ENCODE measurements around the gene SERTM2.

SERTM2 gene

DNA sequence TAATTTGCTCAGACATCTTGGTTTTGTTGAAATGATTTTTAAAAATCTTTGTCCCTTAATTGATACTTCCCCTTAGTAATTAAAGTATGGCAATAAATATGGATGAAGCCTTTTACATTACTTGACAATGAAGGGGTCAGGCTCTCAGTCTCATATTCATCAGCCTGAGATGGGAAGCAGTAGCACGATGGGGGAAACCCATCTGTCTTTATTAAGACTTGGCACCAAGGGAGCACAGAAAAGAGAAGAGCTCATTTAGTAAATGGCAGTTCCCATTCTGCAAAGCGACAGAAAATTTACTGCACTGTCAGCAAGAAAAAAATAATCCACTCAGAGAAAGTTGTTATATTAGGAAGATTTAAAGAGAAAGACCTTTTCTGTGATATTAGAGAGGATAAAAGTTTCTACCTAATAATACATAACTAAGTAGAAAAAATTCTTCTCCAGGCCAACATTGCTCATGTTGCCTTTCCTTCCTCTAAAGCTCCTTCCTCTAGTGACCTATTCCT lies 7.9 kb upstream of the SERTM2 start:
- H3K4me1 ChIP-seq (ENCODE audit: control insufficient read depth in 5 of 5, insufficient read depth in 5 of 5, low read length in 5 of 5), result no peaks in the 10 kb centered on the region
- H3K27ac ChIP-seq (ENCODE audit: low read depth, low read length), result no peak overlapping the region
- no peak overlapping the region for H3K9ac ChIP-seq (ENCODE audit: low read length in 5 of 5)

DNA sequence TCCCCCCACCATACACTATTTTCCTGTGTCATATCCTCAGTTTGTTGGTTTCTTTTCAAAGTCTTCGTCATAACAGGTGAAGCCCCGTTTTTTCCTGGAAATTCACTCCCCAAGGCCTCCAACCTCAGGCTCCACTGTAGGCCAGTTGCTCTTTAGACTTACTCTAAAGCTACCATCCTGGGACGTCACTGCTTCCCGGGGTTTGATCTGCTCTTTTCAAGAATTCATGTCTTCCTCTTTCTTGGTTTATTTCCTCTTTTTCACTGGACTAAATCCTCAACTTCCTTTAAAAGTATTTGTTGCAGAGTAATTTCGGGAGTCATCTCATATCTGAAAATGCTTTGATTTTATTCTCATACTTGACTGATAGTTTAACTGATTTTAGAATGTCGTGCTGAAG lies 6.5 kb upstream of the SERTM2 start:
- H3K36me3 ChIP-seq (ENCODE audit: control insufficient read depth in 5 of 5, insufficient read depth in 5 of 5, low read length in 5 of 5), result no peaks in the 10 kb centered on the region
- no peak overlapping the region for H3K4me3 ChIP-seq (ENCODE audit: low read depth in 1 of 5, low read length in 5 of 5)
- peaks cover 0 to 9% (median 4%) of the 10 kb centered on the region in 5 donors for H3K27me3 ChIP-seq (ENCODE audit: control insufficient read depth in 5 of 5, insufficient read depth in 4 of 5, low read length in 5 of 5)
- H3K9me3 ChIP-seq (ENCODE audit: control insufficient read depth in 5 of 5, low read length in 5 of 5), result no peaks in the 10 kb centered on the region
- H3K9ac ChIP-seq (ENCODE audit: low read length in 5 of 5), result no peak overlapping the region
- no peak overlapping the region for H3K27ac ChIP-seq (ENCODE audit: low read depth, low read length)
- H3K4me1 ChIP-seq (ENCODE audit: control insufficient read depth in 5 of 5, insufficient read depth in 5 of 5, low read length in 5 of 5), result no peaks in the 10 kb centered on the region

More for the DNA sequence above, 7.9 kb upstream of the SERTM2 start:
- Histone ChIP-seq H3K36me3 (ENCODE audit: control insufficient read depth in 5 of 5, insufficient read depth in 5 of 5, low read length in 5 of 5) (no peaks in the 10 kb centered on the region), H3K9me3 (ENCODE audit: control insufficient read depth in 5 of 5, low read length in 5 of 5) (no peaks in the 10 kb centered on the region), H3K4me3 (ENCODE audit: low read depth in 1 of 5, low read length in 5 of 5) (no peak overlapping the region), H3K27me3 (ENCODE audit: control insufficient read depth in 5 of 5, insufficient read depth in 4 of 5, low read length in 5 of 5) (peaks cover 0 to 9% (median 0%) of the 10 kb centered on the region in 5 donors)

DNA sequence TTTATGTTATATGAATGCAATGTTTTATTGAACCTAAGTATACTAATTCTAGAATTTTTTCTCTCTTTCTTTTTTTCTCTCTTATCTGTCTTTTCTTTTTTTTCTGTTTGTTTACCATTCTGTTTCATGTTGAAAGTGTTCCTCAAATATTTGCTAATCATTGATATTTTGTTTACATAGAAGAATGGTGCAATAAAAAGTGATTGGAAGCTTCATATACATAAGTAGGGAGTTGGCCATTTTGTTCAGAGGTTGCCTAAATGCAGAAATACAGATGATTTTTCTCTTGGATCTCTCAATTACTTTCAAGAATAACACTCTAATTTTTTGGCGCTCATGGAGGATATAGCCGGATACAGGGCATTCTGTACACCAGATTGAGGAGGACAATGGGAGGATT lies 5.7 kb upstream of the SERTM2 start:
- no peak overlapping the region for H3K9ac ChIP-seq (ENCODE audit: low read length in 5 of 5)
- peaks cover 0 to 9% (median 4%) of the 10 kb centered on the region in 5 donors for H3K27me3 ChIP-seq (ENCODE audit: control insufficient read depth in 5 of 5, insufficient read depth in 4 of 5, low read length in 5 of 5)
- H3K9me3 ChIP-seq (ENCODE audit: control insufficient read depth in 5 of 5, low read length in 5 of 5), result no peaks in the 10 kb centered on the region
- no peaks in the 10 kb centered on the region for H3K36me3 ChIP-seq (ENCODE audit: control insufficient read depth in 5 of 5, insufficient read depth in 5 of 5, low read length in 5 of 5)
- no peak overlapping the region for H3K4me3 ChIP-seq (ENCODE audit: low read depth in 1 of 5, low read length in 5 of 5)
- H3K4me1 ChIP-seq (ENCODE audit: control insufficient read depth in 5 of 5, insufficient read depth in 5 of 5, low read length in 5 of 5), result no peaks in the 10 kb centered on the region
- H3K27ac ChIP-seq (ENCODE audit: low read depth, low read length), result no peak overlapping the region

DNA sequence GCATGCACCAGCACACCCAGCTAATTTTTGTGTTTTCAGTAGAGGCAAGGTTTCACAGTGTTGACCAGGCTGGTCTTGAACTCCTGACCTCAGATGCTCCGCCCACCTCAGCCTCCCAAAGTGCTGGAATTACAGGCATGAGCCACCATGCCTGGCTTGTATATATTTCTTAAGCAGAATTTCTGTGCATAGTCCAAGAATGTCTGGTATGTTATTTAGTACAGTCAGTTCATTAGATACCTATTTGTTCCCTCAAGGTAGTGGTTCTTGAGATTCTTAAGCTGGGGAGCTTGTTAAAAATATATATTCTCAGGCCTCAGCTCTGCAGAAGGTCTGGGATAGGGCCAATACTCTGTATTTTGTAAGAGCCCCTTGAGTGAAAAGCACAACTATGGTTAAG lies 4.6 kb upstream of the SERTM2 start:
- Histone ChIP-seq H3K36me3 (ENCODE audit: control insufficient read depth in 5 of 5, insufficient read depth in 5 of 5, low read length in 5 of 5) (no peaks in the 10 kb centered on the region), H3K4me1 (ENCODE audit: control insufficient read depth in 5 of 5, insufficient read depth in 5 of 5, low read length in 5 of 5) (no peaks in the 10 kb centered on the region), H3K9ac (ENCODE audit: low read length in 5 of 5) (no peak overlapping the region), H3K27ac (ENCODE audit: low read depth, low read length) (no peak overlapping the region), H3K27me3 (ENCODE audit: control insufficient read depth in 5 of 5, insufficient read depth in 4 of 5, low read length in 5 of 5) (peaks cover 0 to 9% (median 4%) of the 10 kb centered on the region in 5 donors), H3K9me3 (ENCODE audit: control insufficient read depth in 5 of 5, low read length in 5 of 5) (no peaks in the 10 kb centered on the region), H3K4me3 (ENCODE audit: low read depth in 1 of 5, low read length in 5 of 5) (no peak overlapping the region)

DNA sequence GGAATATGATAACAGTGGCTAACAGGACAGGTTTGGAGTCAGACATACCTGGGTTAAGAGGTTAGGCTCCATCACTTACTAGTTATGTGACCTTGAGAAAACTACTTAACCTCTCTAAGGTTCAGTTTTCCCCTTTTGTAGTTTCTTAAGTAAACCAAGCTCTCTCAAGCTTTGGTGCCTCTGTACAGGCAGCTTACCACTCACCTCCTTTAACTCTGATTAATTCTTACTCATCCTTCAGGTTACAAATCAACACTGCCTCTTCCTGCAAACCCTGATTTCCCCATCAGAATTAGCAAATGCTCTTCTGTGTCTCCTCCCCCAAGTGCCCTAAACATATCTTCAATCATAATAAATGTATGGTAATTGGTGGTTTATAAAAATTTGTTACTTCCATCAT lies 3.5 kb upstream of the SERTM2 start:
- no peak overlapping the region for H3K4me3 ChIP-seq (ENCODE audit: low read depth in 1 of 5, low read length in 5 of 5)
- no peaks in the 10 kb centered on the region for H3K36me3 ChIP-seq (ENCODE audit: control insufficient read depth in 5 of 5, insufficient read depth in 5 of 5, low read length in 5 of 5)
- H3K4me1 ChIP-seq (ENCODE audit: control insufficient read depth in 5 of 5, insufficient read depth in 5 of 5, low read length in 5 of 5), result no peaks in the 10 kb centered on the region
- H3K27me3 ChIP-seq (ENCODE audit: control insufficient read depth in 5 of 5, insufficient read depth in 4 of 5, low read length in 5 of 5), result peaks cover 0 to 14% (median 4%) of the 10 kb centered on the region in 5 donors
- H3K9me3 ChIP-seq (ENCODE audit: control insufficient read depth in 5 of 5, low read length in 5 of 5), result no peaks in the 10 kb centered on the region
- no peak overlapping the region for H3K9ac ChIP-seq (ENCODE audit: low read length in 5 of 5)
- no peak overlapping the region for H3K27ac ChIP-seq (ENCODE audit: low read depth, low read length)

DNA sequence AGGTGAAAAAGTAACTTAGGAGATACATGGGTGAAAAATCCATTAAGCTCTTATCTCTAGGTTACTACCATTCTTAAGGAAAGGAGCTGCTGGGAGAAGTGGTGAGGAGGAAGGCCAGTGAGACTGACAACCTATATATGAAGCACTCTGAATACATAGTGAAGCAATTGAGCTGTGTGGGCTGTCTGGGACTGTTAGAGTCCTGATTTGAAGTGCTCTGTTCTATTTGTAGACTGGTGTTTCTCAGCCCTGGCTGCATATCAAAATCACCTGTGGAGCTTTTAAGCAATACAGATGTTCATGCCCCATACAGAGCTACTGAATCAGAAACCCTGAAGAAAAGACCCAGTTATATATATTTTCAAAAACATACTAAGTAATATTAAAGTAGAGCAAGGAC lies 3.9 kb downstream of the SERTM2 start:
- no peak overlapping the region for H3K4me3 ChIP-seq (ENCODE audit: low read depth in 1 of 5, low read length in 5 of 5)
- peaks cover 0 to 8% (median 2%) of the 10 kb centered on the region in 5 donors for H3K27me3 ChIP-seq (ENCODE audit: control insufficient read depth in 5 of 5, insufficient read depth in 4 of 5, low read length in 5 of 5)
- H3K9ac ChIP-seq (ENCODE audit: low read length in 5 of 5), result no peak overlapping the region
- H3K27ac ChIP-seq (ENCODE audit: low read depth, low read length), result no peak overlapping the region
- H3K4me1 ChIP-seq (ENCODE audit: control insufficient read depth in 5 of 5, insufficient read depth in 5 of 5, low read length in 5 of 5), result no peaks in the 10 kb centered on the region
- H3K9me3 ChIP-seq (ENCODE audit: control insufficient read depth in 5 of 5, low read length in 5 of 5), result no peaks in the 10 kb centered on the region
- no peaks in the 10 kb centered on the region for H3K36me3 ChIP-seq (ENCODE audit: control insufficient read depth in 5 of 5, insufficient read depth in 5 of 5, low read length in 5 of 5)

DNA sequence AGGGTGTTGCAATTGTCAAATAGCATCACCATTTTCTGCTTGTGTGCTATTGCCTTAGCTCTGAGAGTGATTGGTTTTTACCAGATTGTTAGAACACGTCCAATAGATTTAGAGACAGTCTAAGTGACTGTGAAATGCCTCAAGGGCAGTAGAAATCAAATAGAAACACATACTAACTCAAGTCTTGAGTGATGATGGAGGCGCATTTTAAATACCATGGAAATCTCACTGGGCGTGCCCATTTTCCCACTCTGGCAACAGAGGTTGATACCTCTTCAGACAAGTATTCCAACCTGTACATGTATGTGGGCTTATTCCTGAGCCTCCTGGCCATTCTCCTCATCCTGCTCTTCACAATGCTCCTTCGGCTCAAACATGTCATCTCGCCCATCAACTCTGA lies 7.2 kb downstream of the SERTM2 start:
- no peaks in the 10 kb centered on the region for H3K9me3 ChIP-seq (ENCODE audit: control insufficient read depth in 5 of 5, low read length in 5 of 5)
- H3K9ac ChIP-seq (ENCODE audit: low read length in 5 of 5), result no peak overlapping the region
- no peak overlapping the region for H3K27ac ChIP-seq (ENCODE audit: low read depth, low read length)
- H3K4me3 ChIP-seq (ENCODE audit: low read depth in 1 of 5, low read length in 5 of 5), result no peak overlapping the region
- H3K36me3 ChIP-seq (ENCODE audit: control insufficient read depth in 5 of 5, insufficient read depth in 5 of 5, low read length in 5 of 5), result no peaks in the 10 kb centered on the region
- H3K27me3 ChIP-seq (ENCODE audit: control insufficient read depth in 5 of 5, insufficient read depth in 4 of 5, low read length in 5 of 5), result peaks cover 2 to 3% (median 3%) of the 10 kb centered on the region in 5 donors
- no peaks in the 10 kb centered on the region for H3K4me1 ChIP-seq (ENCODE audit: control insufficient read depth in 5 of 5, insufficient read depth in 5 of 5, low read length in 5 of 5)

DNA sequence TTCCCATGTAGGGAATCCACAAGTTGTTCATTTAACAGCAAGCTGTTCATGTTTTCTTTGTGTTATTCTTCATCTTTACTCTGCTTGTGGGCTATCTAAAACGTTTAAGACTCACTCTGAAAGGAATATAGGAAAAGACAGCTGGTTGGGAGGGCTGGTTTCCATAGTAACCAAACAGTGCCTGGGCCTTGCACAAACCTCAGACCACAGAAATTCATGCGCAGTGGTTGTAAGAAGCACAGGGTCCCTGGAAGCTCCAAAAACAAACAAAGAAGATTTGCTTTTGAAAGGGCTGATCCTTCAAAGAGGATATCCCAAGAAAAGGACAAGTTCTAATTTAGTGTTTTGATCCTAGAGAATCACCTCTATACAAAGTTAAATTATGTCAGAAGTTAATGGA lies 7.8 kb downstream of the SERTM2 start:
- H3K27ac ChIP-seq (ENCODE audit: low read depth, low read length), result no peak overlapping the region
- H3K4me3 ChIP-seq (ENCODE audit: low read depth in 1 of 5, low read length in 5 of 5), result no peak overlapping the region
- H3K9me3 ChIP-seq (ENCODE audit: control insufficient read depth in 5 of 5, low read length in 5 of 5), result no peaks in the 10 kb centered on the region
- H3K9ac ChIP-seq (ENCODE audit: low read length in 5 of 5), result no peak overlapping the region
- H3K36me3 ChIP-seq (ENCODE audit: control insufficient read depth in 5 of 5, insufficient read depth in 5 of 5, low read length in 5 of 5), result no peaks in the 10 kb centered on the region
- H3K4me1 ChIP-seq (ENCODE audit: control insufficient read depth in 5 of 5, insufficient read depth in 5 of 5, low read length in 5 of 5), result no peaks in the 10 kb centered on the region
- H3K27me3 ChIP-seq (ENCODE audit: control insufficient read depth in 5 of 5, insufficient read depth in 4 of 5, low read length in 5 of 5), result peaks cover 2 to 3% (median 3%) of the 10 kb centered on the region in 5 donors

DNA sequence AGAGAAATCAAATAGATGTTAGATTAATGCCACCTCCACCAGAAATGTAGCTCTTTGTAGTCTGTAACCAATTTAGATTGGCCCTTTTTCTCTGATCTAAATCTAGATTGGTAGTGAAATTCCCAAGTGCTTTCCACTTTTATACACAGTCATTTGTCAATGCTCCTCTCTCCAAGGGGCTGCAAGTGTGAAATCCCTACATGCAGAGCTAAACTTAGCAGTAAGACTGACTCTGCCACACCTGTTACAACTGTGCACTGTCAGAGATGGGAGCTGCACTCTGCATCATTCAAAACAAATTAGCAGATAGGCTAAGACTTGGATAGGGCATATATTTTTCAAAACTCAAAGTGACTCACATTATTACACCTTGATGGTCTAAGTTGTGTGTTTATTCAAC lies 9.1 kb downstream of the SERTM2 start:
- H3K9ac ChIP-seq (ENCODE audit: low read length in 5 of 5), result no peak overlapping the region
- no peaks in the 10 kb centered on the region for H3K9me3 ChIP-seq (ENCODE audit: control insufficient read depth in 5 of 5, low read length in 5 of 5)
- no peaks in the 10 kb centered on the region for H3K4me1 ChIP-seq (ENCODE audit: control insufficient read depth in 5 of 5, insufficient read depth in 5 of 5, low read length in 5 of 5)
- H3K27me3 ChIP-seq (ENCODE audit: control insufficient read depth in 5 of 5, insufficient read depth in 4 of 5, low read length in 5 of 5), result peaks cover 0 to 3% (median 2%) of the 10 kb centered on the region in 5 donors
- no peak overlapping the region for H3K27ac ChIP-seq (ENCODE audit: low read depth, low read length)
- H3K4me3 ChIP-seq (ENCODE audit: low read depth in 1 of 5, low read length in 5 of 5), result no peak overlapping the region
- no peaks in the 10 kb centered on the region for H3K36me3 ChIP-seq (ENCODE audit: control insufficient read depth in 5 of 5, insufficient read depth in 5 of 5, low read length in 5 of 5)

DNA sequence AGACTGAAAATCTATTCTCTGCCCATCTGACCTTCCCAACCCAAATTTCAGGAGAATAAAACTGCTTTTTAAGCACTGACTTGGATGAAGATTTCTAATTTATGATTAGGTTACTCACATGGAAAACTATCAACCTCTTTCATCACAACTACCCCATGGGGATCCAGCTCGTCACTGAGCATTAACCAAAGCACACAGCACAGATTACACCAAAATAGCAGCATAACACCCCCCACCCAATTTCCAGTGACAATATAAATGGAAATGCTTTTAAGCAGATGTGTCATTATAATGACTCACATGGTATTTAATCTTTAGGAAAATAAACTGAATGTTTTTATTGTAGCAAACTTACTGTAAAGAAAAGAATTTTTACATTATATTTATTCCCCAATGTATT lies 9.7 kb downstream of the SERTM2 start:
- Histone ChIP-seq H3K27me3 (ENCODE audit: control insufficient read depth in 5 of 5, insufficient read depth in 4 of 5, low read length in 5 of 5) (peaks cover 0 to 3% (median 2%) of the 10 kb centered on the region in 5 donors), H3K4me3 (ENCODE audit: low read depth in 1 of 5, low read length in 5 of 5) (no peak overlapping the region), H3K9ac (ENCODE audit: low read length in 5 of 5) (no peak overlapping the region), H3K4me1 (ENCODE audit: control insufficient read depth in 5 of 5, insufficient read depth in 5 of 5, low read length in 5 of 5) (no peaks in the 10 kb centered on the region), H3K9me3 (ENCODE audit: control insufficient read depth in 5 of 5, low read length in 5 of 5) (peaks cover 0 to 1% (median 0%) of the 10 kb centered on the region in 5 donors), H3K27ac (ENCODE audit: low read depth, low read length) (no peak overlapping the region), H3K36me3 (ENCODE audit: control insufficient read depth in 5 of 5, insufficient read depth in 5 of 5, low read length in 5 of 5) (no peaks in the 10 kb centered on the region)

All from subcutaneous abdominal adipose tissue (tissue), 5 donors.